ENCODE results near the gene NUFIP1.

GRCh38 chr13:45015300-45015699 is 26.0 kb upstream of the NUFIP1 start:
- TF ChIP-seq POLR2A (IDR thresholded peaks at IDR 0.05) (no peak), CTCF (IDR thresholded peaks at IDR 0.05 in 4 of 5, conservative IDR thresholded peaks at IDR 0.05 in 1 of 5) (no peak)
